HG02571 (cell line): ENCODE measurements around the gene BCL2L12.

ENCODE experiments used
- ATAC-seq: cut with Tn5 transposase; IDR thresholded peaks from one replicate; pipeline ENCODE4 v1.9.1; 2021; ENCODE audit warnings: mild to moderate bottlenecking, moderate library complexity; ENCODE audit not compliant: unreplicated experiment

The BCL2L12 gene

DNA sequence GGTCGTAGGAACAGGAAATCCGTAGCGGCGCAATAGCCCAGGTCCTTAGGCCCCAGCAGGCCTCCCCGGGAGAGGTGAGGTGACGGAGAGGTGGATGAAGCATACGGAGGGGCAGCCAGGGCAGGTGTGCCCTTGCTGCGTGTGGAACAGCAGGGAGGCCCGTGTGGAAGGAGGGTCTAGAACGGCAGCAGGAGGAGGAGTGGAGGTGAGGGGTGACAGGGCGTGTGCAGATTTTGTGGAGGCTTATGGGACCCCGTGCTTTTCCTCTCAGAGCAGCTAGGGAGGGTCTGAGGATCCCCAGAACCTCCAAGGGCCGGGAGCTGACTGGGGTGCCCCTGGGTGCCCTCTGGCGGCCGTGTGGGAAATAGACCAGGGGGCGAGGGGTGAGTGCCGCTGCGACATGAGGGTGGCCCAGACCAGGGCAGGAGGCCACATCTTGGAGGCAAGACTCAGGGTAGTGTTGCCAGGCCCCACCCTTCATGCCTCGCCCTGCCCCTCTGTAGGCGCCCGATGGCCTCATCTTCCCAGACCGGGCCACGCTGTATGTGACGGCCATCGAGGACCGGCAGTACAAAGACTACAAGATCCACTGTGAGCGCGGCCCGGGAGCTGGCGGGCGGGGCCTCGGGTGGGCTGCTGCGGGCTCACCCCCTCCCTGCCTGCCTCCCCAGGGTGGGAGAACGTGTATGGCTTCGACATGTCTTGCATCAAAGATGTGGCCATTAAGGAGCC lies 18.7 kb downstream of the BCL2L12 start:
- ATAC-seq = no peak

GRCh38 chr19:49684983-49685553 lies 19.3 kb downstream of the BCL2L12 start:
- no peak for ATAC-seq

GRCh38 chr19:49685845-49686332 lies 20.2 kb downstream of the BCL2L12 start:
- ATAC-seq = no peak

GRCh38 chr19:49686503-49687088 lies 20.9 kb downstream of the BCL2L12 start:
- no peak for ATAC-seq

DNA sequence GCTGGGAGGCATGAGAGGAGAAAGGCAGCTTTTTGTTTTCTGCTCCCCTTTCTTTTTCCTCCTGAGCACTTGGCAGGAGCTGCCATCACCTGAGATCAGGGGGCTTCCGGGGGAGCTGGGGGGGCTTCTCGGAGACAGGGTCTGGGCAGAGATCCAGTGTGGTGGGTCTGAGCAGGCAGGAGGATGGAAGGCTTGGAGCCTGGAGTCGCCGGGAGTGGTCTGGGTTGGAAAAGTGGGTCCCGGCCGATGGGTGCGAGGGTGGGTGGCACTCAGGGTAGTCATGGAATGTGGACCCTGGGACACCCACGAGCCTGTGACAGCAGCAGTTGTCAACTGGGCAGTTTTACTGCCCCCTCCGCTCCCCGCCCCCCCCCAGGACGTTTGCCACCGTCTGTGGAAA lies 21.4 kb downstream of the BCL2L12 start:
- ATAC-seq = no peak

DNA sequence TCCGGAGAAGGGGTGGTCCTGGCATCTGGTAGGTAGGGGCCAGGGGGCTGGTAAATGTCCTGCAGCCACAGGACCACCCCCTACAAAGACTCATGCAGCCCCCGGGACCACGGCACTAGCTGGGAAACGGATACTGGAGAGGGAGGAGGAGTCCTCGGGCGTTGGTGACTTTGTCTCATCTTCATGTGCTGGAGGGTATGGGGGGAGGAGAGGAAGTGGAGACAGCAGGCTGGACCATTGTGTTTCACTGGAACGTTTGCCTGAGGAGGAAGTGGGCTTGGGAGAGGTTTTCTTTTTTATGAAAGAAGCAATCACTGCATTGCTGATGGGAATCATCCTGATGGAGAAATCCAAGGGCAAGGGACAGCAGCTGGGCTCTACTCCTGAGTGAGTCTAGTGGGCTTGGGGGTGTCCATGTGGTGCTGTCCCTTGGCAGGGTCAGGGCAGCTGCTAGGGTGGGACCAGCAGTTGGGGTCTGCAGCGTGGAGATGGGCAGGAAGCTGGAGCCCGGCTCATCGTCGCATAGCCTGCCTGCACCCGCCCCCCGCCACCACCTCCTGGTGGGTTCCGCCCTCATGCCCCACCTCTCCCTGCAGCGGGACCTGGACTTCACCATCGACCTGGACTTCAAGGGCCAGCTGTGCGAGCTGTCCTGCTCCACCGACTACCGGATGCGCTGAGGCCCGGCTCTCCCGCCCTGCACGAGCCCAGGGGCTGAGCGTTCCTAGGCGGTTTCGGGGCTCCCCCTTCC lies 22.0 kb downstream of the BCL2L12 start:
- no peak for ATAC-seq

DNA sequence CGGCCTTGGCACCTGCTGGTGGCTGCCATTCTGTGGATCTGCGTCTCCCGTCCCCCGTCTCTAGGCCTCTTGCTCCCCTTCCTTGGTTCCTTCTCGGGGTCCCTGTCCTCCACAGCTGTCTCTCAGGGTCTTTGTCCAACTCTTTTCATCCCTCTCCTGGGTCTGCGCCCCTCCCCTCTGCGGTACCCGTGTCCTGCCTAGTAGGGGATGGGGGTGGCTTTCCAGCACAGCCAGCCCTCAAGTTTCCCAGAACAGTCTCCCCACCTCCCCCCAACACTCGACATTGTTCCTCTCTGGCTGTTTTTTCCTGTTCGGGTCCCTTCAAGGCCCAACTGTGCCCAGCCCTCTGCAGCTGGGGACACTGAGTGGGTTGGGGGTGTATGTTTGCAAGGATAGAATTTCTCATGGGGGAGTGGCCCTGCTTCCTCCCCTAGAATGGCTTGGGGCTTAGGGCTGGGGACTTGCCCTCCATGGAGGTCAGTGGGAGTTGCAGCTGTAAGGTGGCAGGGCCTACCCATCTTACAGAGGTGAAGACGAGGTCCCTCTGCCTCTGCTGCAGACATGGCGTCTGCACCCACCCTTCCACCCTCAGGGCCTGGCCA lies 22.9 kb downstream of the BCL2L12 start:
- no peak for ATAC-seq

DNA sequence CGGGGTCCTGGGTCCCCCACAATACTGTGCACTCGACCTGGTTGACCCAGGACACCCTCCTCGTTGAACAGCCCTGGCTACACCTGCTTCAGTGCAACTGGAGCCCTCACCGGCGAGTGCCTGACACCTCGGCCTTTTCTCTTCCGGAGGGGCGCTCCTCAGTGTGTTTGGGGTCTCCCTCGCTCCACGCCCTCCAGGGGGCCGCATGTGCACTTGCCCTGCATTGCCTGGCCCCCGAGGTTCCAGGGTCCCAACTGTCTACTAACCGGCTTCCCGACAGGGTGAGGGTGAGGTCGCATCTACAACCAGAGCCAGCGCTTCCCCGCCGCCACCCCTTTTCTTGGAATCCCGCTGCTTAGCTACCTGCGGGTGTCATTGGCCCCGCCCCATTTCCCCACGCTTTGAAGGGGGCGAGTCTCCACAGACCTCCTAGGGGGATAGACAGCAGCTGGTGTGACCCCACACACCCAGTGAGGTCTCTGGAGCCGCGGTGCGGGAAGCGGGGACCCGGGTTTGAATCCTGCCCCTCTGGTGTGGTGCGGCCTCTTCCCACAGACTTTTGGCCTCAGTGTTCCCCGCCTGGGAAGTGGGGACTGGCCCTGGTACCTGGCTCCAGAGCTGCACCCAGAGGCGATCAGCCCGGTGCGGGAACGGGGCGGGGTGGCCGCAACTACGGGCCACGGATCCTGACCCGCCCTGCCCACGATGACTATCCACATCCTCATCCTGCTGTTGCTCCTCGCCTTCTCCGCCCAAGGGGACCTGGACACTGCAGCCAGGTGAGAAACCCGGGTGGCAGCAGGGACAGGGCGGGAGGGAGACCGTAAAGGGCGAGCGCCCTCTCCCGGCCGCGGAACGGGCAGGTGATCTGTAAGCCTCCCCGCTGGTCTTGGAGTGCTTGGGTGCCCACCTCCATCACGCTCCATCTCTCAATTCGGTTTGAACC lies 23.7 kb downstream of the BCL2L12 start, which contains the start of gene ADM5:
Gene ADM5, plus strand, starts transcription at position 462 of the 946 bp plus-strand sequence. Its CDS starts 244 bp downstream, at position 706.
- ATAC-seq = no peak

GRCh38 chr19:49690079-49690655 lies 24.4 kb downstream of the BCL2L12 start:
- ATAC-seq = no peak

- no peak for ATAC-seq
These were observed 25.0 kb downstream of the BCL2L12 start, which contains the start of gene CPT1C for GRCh38 chr19:49690656-49691242. Gene CPT1C, plus strand, starts transcription at chr19:49691116. Its CDS starts 1,137 bp downstream, at chr19:49692253.

DNA sequence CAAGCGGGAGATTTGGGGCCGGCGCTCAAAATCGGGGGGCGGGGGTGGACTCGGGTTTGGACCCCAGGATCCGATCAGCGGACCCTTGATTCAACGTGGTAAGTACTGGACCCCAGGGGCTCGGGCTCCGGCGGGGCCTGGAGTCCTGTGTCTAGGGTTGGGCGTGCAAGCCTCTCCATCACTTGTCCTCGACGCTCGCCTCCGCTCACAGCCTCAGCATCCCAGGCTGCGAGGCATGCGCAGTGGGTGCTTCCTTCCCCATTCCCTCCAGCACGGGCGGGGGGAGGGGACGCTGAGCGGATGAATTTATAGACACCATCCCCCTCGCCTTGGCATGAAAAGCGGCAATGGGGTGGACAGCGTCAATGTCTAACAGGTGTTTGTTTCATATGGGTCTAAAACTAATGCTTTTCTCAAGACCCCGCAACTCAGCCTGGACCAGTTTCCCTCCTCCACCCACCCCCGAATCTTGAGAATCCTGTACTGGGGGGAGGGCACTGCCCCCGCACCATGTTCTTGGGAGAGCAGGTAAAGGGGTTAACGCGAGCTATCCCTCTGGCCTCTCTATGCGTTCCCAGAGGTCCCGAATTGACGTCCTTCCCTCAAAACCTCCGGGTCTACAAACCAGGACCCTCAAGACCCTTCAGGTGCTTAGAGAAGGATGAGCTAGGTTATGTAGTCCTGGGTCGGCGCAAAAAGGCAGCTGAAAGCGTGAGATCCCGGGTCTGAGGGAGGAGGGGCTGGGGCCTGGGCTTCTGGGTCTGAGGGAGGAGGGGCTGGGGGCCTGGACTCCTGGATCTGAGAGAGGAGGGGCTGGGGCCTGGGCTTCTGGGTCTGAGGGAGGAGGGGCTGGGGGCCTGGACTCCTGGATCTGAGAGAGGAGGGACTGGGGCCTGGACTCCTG lies 25.8 kb downstream of the BCL2L12 start:
- no peak for ATAC-seq

- ATAC-seq = no peak
These were observed 26.4 kb downstream of the BCL2L12 start for GRCh38 chr19:49692147-49692506.

DNA sequence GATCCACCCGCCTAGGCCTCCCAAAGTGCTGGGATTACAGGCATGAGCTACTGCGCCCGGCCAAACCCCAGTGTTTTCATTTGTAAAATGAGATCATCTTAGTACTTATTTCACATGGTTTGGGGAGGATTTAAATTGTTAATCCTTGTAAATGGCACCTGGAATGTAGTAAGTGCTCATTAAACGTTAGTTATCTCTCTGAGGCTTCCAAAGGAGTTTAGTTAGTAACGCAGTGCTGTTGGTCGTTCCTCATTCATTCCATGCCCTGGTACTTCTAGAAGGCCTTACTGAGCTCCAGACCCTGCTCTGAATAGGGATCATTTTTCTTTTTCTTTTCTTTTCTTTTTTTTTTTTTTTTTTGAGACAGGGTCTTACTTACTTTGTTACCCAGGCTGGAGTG lies 30.4 kb downstream of the BCL2L12 start:
- ATAC-seq = no peak

DNA sequence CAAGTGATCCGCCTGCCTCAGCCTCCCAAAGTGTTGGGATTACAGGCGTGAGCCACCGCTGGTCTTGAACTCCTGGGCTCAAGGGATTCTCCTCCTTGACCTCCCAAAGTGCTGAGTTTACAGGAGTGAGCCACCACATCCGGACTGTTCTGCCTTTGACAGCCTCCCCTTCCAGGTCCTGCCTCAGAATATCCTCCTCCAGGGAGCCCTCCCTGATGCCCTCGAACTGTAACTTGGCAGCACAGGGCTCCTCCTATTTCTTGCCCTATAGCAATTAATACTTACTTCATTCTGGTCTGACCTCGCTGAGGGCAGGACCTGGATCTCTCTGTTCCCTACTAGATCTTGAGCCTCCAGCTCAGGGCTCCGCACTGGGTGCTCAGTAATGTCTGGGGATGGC lies 31.1 kb downstream of the BCL2L12 start:
- no peak for ATAC-seq

- no peak for ATAC-seq
These were observed 33.6 kb downstream of the BCL2L12 start for GRCh38 chr19:49699364-49699763.

GRCh38 chr19:49700563-49700962 lies 34.8 kb downstream of the BCL2L12 start:
- ATAC-seq = no peak

DNA sequence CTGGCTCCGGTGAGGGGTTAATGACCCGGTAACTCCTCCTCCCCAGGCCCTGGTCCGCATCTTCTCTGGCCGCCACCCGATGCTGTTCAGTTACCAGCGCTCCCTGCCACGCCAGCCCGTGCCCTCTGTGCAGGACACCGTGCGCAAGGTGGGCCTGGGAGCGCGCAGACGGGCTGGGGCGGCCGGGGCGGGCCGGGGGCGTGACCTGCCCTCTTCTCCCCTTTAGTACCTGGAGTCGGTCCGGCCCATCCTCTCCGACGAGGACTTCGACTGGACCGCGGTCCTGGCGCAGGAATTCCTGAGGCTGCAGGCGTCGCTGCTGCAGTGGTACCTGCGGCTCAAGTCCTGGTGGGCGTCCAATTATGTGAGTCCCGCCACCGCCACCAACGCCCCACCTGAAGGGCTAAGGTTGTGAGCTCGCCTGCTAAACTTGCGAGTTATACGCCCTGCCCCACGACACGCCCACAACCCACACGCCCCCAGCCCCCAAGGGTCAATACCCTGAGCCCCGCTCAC lies 35.6 kb downstream of the BCL2L12 start:
- no peak for ATAC-seq
